ENCODE measurements around the gene VPS26C. TPM values are rescaled to one million over a fixed set of nuclear protein-coding genes. Genes with fewer than 3 reads are reported as not detected.

VPS26C gene
- total and polyA plus RNA-seq, 4 donors = 19.8 to 61.1 (median 42.9) TPM

GRCh38 chr21:37220981-37221664 is 46.0 kb downstream of the VPS26C start:
- Histone ChIP-seq H3K27ac (ENCODE audit: low read depth in 1 of 2, low read length in 1 of 2) (peak overlapping the region; percentile 64 to 80), H3K27me3 (ENCODE audit: control insufficient read depth in 3 of 3, insufficient read depth in 3 of 3, low read length in 2 of 3) (no peaks in the 10 kb centered on the region), H3K4me1 (ENCODE audit: control insufficient read depth in 5 of 5, insufficient read depth in 5 of 5, low read length in 5 of 5) (peaks cover 0 to 6% (median 0%) of the 10 kb centered on the region in 5 donors), H3K9ac (ENCODE audit: insufficient read depth in 1 of 2, low read length in 2 of 2) (peak overlapping the region in 1 of 2 donors; percentile 61), H3K36me3 (ENCODE audit: control insufficient read depth in 4 of 4, insufficient read depth in 4 of 4, low read length in 4 of 4) (peaks cover 14 to 28% (median 14%) of the 10 kb centered on the region in 4 donors), H3K9me3 (ENCODE audit: control insufficient read depth in 4 of 4, insufficient read depth in 3 of 4, low read length in 3 of 4) (no peaks in the 10 kb centered on the region), H3K4me3 (peak overlapping the region; percentile 56)
- ATAC-seq (ENCODE audit: insufficient read depth, low FRiP score) = peak; percentile 90
- TF ChIP-seq CTCF (IDR thresholded peaks at IDR 0.05; ENCODE audit: control extremely low read depth, extremely low read depth) = peak; percentile 43
- WGBS, 2 donors = 5% methylated on average over 42 to 46 of the region's 46 CpGs
- peak; percentile 91 to 93 (median 92) for DNase-seq

GRCh38 chr21:37220433-37220980 is 46.6 kb downstream of the VPS26C start:
- H3K4me1 ChIP-seq (ENCODE audit: control insufficient read depth in 5 of 5, insufficient read depth in 5 of 5, low read length in 5 of 5) = peaks cover 0 to 6% (median 0%) of the 10 kb centered on the region in 5 donors
- WGBS, 2 donors = 2 to 3% methylated on average over 35 of the region's 35 CpGs
- peak overlapping the region; percentile 56 for H3K4me3 ChIP-seq
- no peaks in the 10 kb centered on the region for H3K27me3 ChIP-seq (ENCODE audit: control insufficient read depth in 3 of 3, insufficient read depth in 3 of 3, low read length in 2 of 3)
- H3K9ac ChIP-seq (ENCODE audit: insufficient read depth in 1 of 2, low read length in 2 of 2) = peak overlapping the region in 1 of 2 donors; percentile 61
- H3K27ac ChIP-seq (ENCODE audit: low read depth in 1 of 2, low read length in 1 of 2) = peak overlapping the region; percentile 64 to 80
- TF ChIP-seq CTCF (IDR thresholded peaks at IDR 0.05; ENCODE audit: control extremely low read depth, extremely low read depth) = no peak
- DNase-seq (peak in 2 of 3 donors; percentile 61 to 68), ATAC-seq (ENCODE audit: insufficient read depth, low FRiP score) (peak; percentile 43)
- H3K9me3 ChIP-seq (ENCODE audit: control insufficient read depth in 4 of 4, insufficient read depth in 3 of 4, low read length in 3 of 4) = no peaks in the 10 kb centered on the region
- peaks cover 10 to 22% (median 14%) of the 10 kb centered on the region in 4 donors for H3K36me3 ChIP-seq (ENCODE audit: control insufficient read depth in 4 of 4, insufficient read depth in 4 of 4, low read length in 4 of 4)

GRCh38 chr21:37219761-37220432 is 47.2 kb downstream of the VPS26C start:
- no peak for TF ChIP-seq CTCF (IDR thresholded peaks at IDR 0.05; ENCODE audit: control extremely low read depth, extremely low read depth)
- peak overlapping the region in 1 of 2 donors; percentile 61 for H3K9ac ChIP-seq (ENCODE audit: insufficient read depth in 1 of 2, low read length in 2 of 2)
- H3K36me3 ChIP-seq (ENCODE audit: control insufficient read depth in 4 of 4, insufficient read depth in 4 of 4, low read length in 4 of 4) = peaks cover 6 to 16% (median 9%) of the 10 kb centered on the region in 4 donors
- 36% methylated on average over 13 of the region's 13 CpGs for WGBS, 2 donors
- peaks cover 0 to 6% (median 0%) of the 10 kb centered on the region in 5 donors for H3K4me1 ChIP-seq (ENCODE audit: control insufficient read depth in 5 of 5, insufficient read depth in 5 of 5, low read length in 5 of 5)
- no peaks in the 10 kb centered on the region for H3K9me3 ChIP-seq (ENCODE audit: control insufficient read depth in 4 of 4, insufficient read depth in 3 of 4, low read length in 3 of 4)
- H3K27me3 ChIP-seq (ENCODE audit: control insufficient read depth in 3 of 3, insufficient read depth in 3 of 3, low read length in 2 of 3) = no peaks in the 10 kb centered on the region
- no peak for ATAC-seq (ENCODE audit: insufficient read depth, low FRiP score)
- peak overlapping the region; percentile 56 for H3K4me3 ChIP-seq
- H3K27ac ChIP-seq (ENCODE audit: low read depth in 1 of 2, low read length in 1 of 2) = peak overlapping the region; percentile 64 to 80
- DNase-seq = peak in 2 of 3 donors; percentile 10 to 17
